ENCODE data around the gene NPFFR1.

- TF ChIP-seq CTCF (IDR thresholded peaks at IDR 0.05), result no peak
- TF ChIP-seq POLR2A (IDR thresholded peaks at IDR 0.05), result no peak
These were observed 13.4 kb upstream of the NPFFR1 start for GRCh38 chr10:70297224-70297623.
